GM13976 (cell line): ENCODE measurements around the gene ZBED3.
"Not testable (repeated sequence)": the region's sequence is repeated elsewhere in the genome, so short reads cannot be mapped to it uniquely, and the experiment has no call there.

ENCODE experiments used
- DNase-seq: peaks from one replicate; pipeline ENCODE4 v3.0.0; 2012; ENCODE audit warnings: low spot score
- in situ Hi-C: fragments of 300-500 bp; cut with MboI; formaldehyde crosslinking; loops from one replicate; pipeline ENCODE4 v1.12.0; 2022; ENCODE audit warnings: low sequenced_read_pairs, mixed read lengths, inconsistent platforms; ENCODE audit not compliant: unreplicated experiment
- TF ChIP-seq, protein P1 (sequence below): IDR thresholded peaks from 2 replicates; pipeline ENCODE4 v1.5.1; 2012; ENCODE audit warnings: borderline replicate concordance, mild to moderate bottlenecking; ENCODE audit not compliant: insufficient read depth; ENCODE audit errors: extremely low read depth, missing control alignments, control extremely low read depth

ZBED3 gene

DNA sequence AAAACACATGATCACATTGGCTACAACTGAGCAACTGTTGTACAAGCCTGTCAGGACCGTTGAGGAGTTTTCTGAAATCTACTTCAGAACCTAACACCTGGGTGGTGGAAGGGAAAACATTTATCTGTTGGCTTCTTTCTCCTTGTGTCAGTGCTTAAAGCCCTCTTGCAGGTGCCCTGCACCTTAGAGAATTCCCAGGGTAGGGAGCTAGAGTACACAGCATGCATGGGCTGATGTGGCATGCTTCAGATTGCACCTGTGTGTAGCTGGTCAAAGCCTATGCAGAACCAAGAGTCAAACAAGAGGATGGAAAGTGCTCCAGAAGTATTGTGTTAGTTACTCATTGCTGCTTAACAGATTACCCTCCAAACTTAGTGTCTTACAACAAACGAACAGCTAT, 33.6 kb upstream of the ZBED3 start:
- no peak for DNase-seq
- in situ Hi-C loops: no loop called here
- TF ChIP-seq, protein P1, sequence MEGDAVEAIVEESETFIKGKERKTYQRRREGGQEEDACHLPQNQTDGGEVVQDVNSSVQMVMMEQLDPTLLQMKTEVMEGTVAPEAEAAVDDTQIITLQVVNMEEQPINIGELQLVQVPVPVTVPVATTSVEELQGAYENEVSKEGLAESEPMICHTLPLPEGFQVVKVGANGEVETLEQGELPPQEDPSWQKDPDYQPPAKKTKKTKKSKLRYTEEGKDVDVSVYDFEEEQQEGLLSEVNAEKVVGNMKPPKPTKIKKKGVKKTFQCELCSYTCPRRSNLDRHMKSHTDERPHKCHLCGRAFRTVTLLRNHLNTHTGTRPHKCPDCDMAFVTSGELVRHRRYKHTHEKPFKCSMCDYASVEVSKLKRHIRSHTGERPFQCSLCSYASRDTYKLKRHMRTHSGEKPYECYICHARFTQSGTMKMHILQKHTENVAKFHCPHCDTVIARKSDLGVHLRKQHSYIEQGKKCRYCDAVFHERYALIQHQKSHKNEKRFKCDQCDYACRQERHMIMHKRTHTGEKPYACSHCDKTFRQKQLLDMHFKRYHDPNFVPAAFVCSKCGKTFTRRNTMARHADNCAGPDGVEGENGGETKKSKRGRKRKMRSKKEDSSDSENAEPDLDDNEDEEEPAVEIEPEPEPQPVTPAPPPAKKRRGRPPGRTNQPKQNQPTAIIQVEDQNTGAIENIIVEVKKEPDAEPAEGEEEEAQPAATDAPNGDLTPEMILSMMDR: no peak

DNA sequence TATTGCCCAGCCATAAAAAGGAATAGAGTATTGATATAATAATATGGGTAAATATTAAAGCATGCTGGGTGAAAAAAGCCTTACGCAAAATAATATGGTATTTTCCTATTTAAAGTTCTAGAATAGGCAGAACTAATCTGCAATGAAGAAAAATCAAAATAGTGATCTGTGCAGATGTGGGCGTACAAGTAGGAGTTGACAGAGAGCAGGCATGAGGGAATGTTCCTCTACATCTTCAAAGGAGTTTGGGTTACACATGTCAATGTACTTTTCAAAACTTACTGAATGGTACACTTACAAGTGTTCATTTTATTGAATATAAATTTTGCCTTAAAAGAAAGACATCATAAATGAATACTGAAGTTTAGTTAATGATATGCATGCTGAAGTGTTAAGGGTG, 33.0 kb upstream of the ZBED3 start:
- in situ Hi-C loops: no loop called here

DNA sequence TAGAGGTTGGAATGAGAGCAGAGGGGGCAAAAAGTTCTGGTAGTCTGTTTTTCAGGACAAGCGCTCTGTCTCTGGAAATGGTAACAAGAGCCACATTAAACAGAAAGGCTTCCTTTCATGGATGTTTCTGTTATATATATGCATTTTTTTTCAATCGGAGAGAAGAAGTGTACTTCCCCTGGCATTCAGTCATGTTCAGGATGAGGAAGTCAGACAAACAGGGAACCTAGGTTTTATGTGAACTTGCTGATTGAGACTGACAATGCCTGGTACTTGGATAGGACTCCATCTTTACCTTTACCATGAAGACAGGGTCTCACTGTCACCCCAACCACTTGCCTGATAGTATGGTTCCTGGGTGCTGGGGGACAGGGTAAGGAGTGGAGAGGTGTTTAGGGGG, 30.1 kb upstream of the ZBED3 start:
- in situ Hi-C loops: no loop called here
- TF ChIP-seq, protein P1: no peak
- no peak for DNase-seq

More for the DNA sequence above, 33.0 kb upstream of the ZBED3 start:
- TF ChIP-seq, protein P1: no peak
- DNase-seq: no peak

DNA sequence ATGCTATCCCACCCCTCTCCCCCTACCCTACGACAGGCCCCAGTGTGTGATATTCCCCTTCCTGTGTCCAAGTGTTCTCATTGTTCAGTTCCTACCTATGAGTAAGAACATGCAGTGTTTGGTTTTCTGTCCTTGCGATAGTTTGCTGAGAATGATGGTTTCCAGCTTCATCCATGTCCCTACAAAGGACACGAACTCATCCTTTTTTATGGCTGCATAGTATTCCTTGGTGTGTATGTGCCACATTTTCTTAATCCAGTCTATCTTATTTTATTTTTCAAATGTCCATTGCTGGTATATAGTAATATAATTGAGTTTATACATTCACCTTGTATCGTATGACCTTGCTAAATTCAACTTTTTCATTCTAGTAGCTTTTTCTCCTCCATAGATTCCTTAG, 19.9 kb upstream of the ZBED3 start:
- DNase-seq, in situ Hi-C loops: not testable (repeated sequence)

DNA sequence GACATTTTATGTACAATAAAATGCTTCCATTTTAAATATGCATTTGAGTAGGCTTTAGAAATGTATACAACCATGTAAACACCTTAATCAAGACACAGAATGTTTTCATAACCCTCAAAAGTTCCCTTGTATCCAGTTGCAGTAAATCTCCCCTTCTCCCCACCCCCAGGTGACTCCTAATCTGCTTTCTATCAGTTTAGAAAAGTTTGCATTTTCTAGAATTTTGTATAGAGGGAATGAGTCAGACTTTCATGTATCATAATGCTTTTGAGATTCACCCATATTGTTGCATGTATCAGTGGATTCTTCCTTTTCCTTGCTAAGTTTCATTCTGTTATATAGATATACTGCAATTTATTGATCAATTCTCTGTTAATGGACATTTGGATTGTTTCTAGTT, 17.7 kb upstream of the ZBED3 start:
- DNase-seq: no peak
- in situ Hi-C loops: no loop called here
- TF ChIP-seq, protein P1: no peak

DNA sequence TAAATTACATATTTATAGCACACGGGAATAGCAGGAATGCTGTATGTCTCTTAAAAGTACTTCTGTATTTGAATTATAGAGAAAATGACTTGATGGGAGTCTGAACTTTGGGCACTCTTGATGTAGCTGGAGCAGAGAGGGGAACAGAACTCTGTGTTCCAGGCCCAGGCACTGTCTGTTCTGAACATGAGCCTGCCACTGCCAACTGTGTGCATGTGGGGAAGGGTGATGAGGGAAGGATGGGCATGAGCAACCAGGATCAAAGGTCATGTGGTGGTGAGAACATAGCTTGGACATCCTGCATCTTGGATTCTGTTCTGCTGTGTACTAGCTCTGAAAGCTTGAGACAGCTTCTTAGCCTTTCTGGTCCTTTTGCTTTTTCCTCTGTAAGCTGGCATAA, 16.4 kb upstream of the ZBED3 start:
- TF ChIP-seq, protein P1: no peak
- DNase-seq: no peak
- in situ Hi-C loops: no loop called here

DNA sequence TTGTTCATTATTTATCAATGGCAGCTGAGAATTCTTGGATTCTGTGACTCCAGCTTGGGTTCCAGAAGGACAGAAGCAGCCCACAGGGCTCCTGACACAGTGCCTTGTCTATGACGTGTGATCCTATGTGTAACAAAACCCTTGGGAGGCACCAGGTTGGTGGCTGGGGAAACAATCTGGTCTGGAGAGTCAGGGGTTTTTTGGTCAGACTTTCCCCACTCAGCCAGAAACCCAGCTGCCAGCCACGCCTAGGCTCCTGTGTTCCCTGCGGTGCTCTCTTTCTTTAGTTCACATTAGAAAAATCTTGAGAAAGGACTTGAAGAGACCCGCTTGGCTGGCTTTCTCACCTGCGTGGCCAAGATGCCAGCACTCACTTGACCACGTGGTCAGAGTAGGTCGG, 15.5 kb upstream of the ZBED3 start:
- in situ Hi-C loops: no loop called here

More for the DNA sequence above, 15.5 kb upstream of the ZBED3 start:
- no peak for DNase-seq
- TF ChIP-seq, protein P1: no peak
